K562 (cell line): ENCODE data around the gene ERMN. TPM values are rescaled to one million over a fixed set of nuclear protein-coding genes. Genes with fewer than 3 reads are reported as not detected.

Experiments used
- CBFA2T3 ChIP-seq: fragments of 450-650 bp; IDR thresholded peaks from 2 replicates; pipeline ENCODE4 v1.6.1; 2017
- CHAMP1 ChIP-seq: fragments of 450-650 bp; IDR thresholded peaks from 2 replicates; pipeline ENCODE4 v1.6.1; 2016; ENCODE audit warnings: mild to moderate bottlenecking
- CTCFL ChIP-seq: IDR thresholded peaks from 2 replicates; pipeline ENCODE4 v1.6.1; 2011; ENCODE audit warnings: borderline replicate concordance, low read depth, mild to moderate bottlenecking, moderate library complexity, low read length; ENCODE audit not compliant: insufficient read depth, poor library complexity, severe bottlenecking
- ETV6 ChIP-seq, 3 experiments: fragments of 150-350 bp in 1 of 3; sonication (generic) in 1 of 3; formaldehyde crosslinking in 1 of 3; IDR thresholded peaks; 2 replicates each; pipeline versions ENCODE4 v1.6.1 to v1.8.0; 2014 to 2022; ENCODE audit warnings: borderline replicate concordance in 2 of 3, low read depth in 2 of 3, antibody characterized with exemption in 1 of 3, low read length in 1 of 3, mild to moderate bottlenecking in 1 of 3, missing genetic modification reagents in 1 of 3
- GATA2 ChIP-seq: sonication (generic); formaldehyde crosslinking; IDR thresholded peaks from 2 replicates; pipeline ENCODE4 v1.4.0; 2020; ENCODE audit warnings: mild to moderate bottlenecking, missing genetic modification reagents
- HOMEZ ChIP-seq: fragments of 250-450 bp; sonication (Bioruptor Pico); IDR thresholded peaks from 2 replicates; pipeline ENCODE4 v1.4.0; 2020; ENCODE audit warnings: mild to moderate bottlenecking, moderate library complexity
- JUND ChIP-seq, 2 experiments: IDR thresholded peaks; 2 replicates in 1 of 2; 3 replicates in 1 of 2; pipeline ENCODE4 v1.6.1; 2011; ENCODE audit warnings: borderline replicate concordance in 2 of 2, low read depth in 2 of 2, low read length in 2 of 2, improper control_type of control experiment in 1 of 2, missing biosample characterization in 1 of 2, missing genetic modification characterization in 1 of 2, missing genetic modification reagents in 1 of 2
- LARP7 ChIP-seq: fragments of 450-650 bp; IDR thresholded peaks from 2 replicates; pipeline ENCODE4 v1.6.1; 2016
- PKNOX1 ChIP-seq: fragments of 450-650 bp; IDR thresholded peaks from 2 replicates; pipeline ENCODE4 v1.6.1; 2016
- RAD21 ChIP-seq, 2 experiments: fragments of 250-450 bp in 1 of 2; fragments of 450-650 bp in 1 of 2; sonication (Bioruptor Pico) in 1 of 2; formaldehyde crosslinking in 1 of 2; IDR thresholded peaks in 1 of 2; conservative IDR thresholded peaks in 1 of 2; 2 replicates each; pipeline versions ENCODE4 v1.4.0 to v1.8.0; 2020 to 2022; ENCODE audit warnings: mild to moderate bottlenecking in 2 of 2, moderate library complexity in 1 of 2
- TAL1 ChIP-seq: fragments of 450-650 bp; IDR thresholded peaks from 2 replicates; pipeline ENCODE4 v1.6.1; 2016; ENCODE audit warnings: mild to moderate bottlenecking
- TBL1XR1 ChIP-seq, 2 experiments: IDR thresholded peaks; 2 replicates each; pipeline ENCODE4 v1.6.1; 2012; ENCODE audit warnings: improper control_type of control experiment in 2 of 2, low read length in 2 of 2, mild to moderate bottlenecking in 1 of 2
- TCF3 ChIP-seq: sonication (generic); formaldehyde crosslinking; IDR thresholded peaks from 2 replicates; pipeline ENCODE4 v1.4.0; 2020; ENCODE audit warnings: mild to moderate bottlenecking, missing genetic modification reagents
- ZBED1 ChIP-seq: IDR thresholded peaks from 2 replicates; pipeline ENCODE4 v1.6.1; 2014
- ZKSCAN1 ChIP-seq: fragments of 150-350 bp; IDR thresholded peaks from 2 replicates; pipeline ENCODE4 v1.6.1; 2016; ENCODE audit warnings: low read depth, low read length
- ZNF140 ChIP-seq: fragments of 250-450 bp; sonication (Bioruptor Pico); IDR thresholded peaks from 2 replicates; pipeline ENCODE4 v1.8.0; 2021; ENCODE audit warnings: moderate library complexity, mild to moderate bottlenecking, inconsistent platforms
- ZNF512 ChIP-seq: IDR thresholded peaks from 2 replicates; pipeline ENCODE4 v1.6.1; 2016; ENCODE audit warnings: missing genetic modification characterization, missing compliant biosample characterization
- polyA plus RNA-seq, 8 experiments: library from polyadenylated mRNA; depleted of rRNA in 4 of 8; stranded (reverse) in 5 of 8; unstranded in 3 of 8; fragments of >200 nt; fragmentation: Nextera tagmentation in 2 of 8; fragmentation: Illumina TruSeq in 1 of 8; extraction: Ambion mirVana in 2 of 8; extraction: Trizol in 1 of 8; gene quantifications; 2 replicates each; pipeline versions ENCODE4 v1.2.1 to v1.2.3, GENCODE V29; 2011 to 2014; ENCODE audit warnings: inconsistent platforms in 1 of 8, missing spikeins in 1 of 8
- total RNA-seq, 7 experiments: library from RNA; depleted of rRNA in 6 of 7; stranded (reverse); fragments of >200 nt in 6 of 7; fragmentation: Illumina TruSeq in 2 of 7; extraction: Trizol in 2 of 7; gene quantifications; 2 replicates each; pipeline versions ENCODE4 v1.2.1 to v1.2.3, GENCODE V29; 2011 to 2021; ENCODE audit warnings: low replicate concordance in 1 of 7

Gene ERMN
- total and polyA plus RNA-seq, 9 of the 15 experiments (the other 6 are each of a cell fraction or from before 2014, with no cell fraction given), result 0.03 to 0.11 (median 0.05) TPM; not detected in 3

GRCh38 chr2:157303612-157304011 is 22.0 kb downstream of the ERMN start (continued):
- TF ChIP-seq CTCFL (no peak), TBL1XR1 (IDR thresholded peaks at IDR 0.05; ENCODE audit: low read length in 2 of 2) (0 out of 4 replicates have a peak, but pooled peaks of 1 of the 2 experiments have one; percentile 31), ETV6 (IDR thresholded peaks at IDR 0.05; ENCODE audit: borderline replicate concordance in 1 of 2, low read depth in 2 of 2, low read length in 1 of 2) (no peak), ETV6 (CRISPR knock-in tag; IDR thresholded peaks at IDR 0.05; ENCODE audit: borderline replicate concordance) (no peak), ZBED1 (no peak), ZNF512 (tag) (no peak), JUND (IDR thresholded peaks at IDR 0.05; ENCODE audit: borderline replicate concordance, low read depth, low read length) (0 out of 2 replicates have a peak, but pooled peaks have one; percentile 3), JUND (tag; IDR thresholded peaks at IDR 0.05; ENCODE audit: borderline replicate concordance, low read depth, low read length) (no peak), ZNF140 (no peak), RAD21 (CRISPR knock-in tag; conservative IDR thresholded peaks at IDR 0.05 in 1 of 2, IDR thresholded peaks at IDR 0.05 in 1 of 2) (no peak), TCF3 (CRISPR knock-in tag) (peak; percentile 77), CBFA2T3 (peak; percentile 50), CHAMP1 (peak; percentile 32; the same call in 1 of the 2 replicates), LARP7 (no peak), PKNOX1 (no peak), TAL1 (peak; percentile 62), HOMEZ (no peak), GATA2 (no peak), ZKSCAN1 (no peak)
